ENCODE data around the gene SMPDL3B.

Gene SMPDL3B

DNA sequence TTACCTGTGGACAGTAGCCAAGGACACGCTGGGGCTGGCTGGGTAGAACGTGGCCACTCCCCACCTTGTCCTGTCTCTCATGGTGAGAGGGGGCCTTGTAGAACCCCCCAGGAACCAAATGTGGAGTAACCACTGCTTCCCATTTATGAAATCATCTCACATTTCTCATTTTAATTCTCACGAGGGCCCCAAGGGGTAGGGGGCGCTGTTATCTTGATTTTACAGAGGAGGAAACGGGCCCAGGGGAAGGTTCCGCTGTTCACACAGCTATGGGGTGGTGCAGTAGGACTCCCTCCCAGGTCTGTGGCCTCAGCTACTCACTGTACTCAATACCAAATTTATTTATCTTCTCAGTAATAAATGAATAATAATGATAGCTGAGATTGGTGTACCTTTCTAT lies 5.5 kb downstream of the SMPDL3B start:
- no peak for DNase-seq (ENCODE audit: extremely low read depth, low read depth)
- H3K4me3 ChIP-seq (replicated peaks; ENCODE audit: low read depth, low read length): no peak overlapping the region
- TF ChIP-seq, protein P1, sequence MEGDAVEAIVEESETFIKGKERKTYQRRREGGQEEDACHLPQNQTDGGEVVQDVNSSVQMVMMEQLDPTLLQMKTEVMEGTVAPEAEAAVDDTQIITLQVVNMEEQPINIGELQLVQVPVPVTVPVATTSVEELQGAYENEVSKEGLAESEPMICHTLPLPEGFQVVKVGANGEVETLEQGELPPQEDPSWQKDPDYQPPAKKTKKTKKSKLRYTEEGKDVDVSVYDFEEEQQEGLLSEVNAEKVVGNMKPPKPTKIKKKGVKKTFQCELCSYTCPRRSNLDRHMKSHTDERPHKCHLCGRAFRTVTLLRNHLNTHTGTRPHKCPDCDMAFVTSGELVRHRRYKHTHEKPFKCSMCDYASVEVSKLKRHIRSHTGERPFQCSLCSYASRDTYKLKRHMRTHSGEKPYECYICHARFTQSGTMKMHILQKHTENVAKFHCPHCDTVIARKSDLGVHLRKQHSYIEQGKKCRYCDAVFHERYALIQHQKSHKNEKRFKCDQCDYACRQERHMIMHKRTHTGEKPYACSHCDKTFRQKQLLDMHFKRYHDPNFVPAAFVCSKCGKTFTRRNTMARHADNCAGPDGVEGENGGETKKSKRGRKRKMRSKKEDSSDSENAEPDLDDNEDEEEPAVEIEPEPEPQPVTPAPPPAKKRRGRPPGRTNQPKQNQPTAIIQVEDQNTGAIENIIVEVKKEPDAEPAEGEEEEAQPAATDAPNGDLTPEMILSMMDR (IDR thresholded peaks at IDR 0.05; ENCODE audit: low read depth, low read length, missing control alignments): peak; percentile 53

DNA sequence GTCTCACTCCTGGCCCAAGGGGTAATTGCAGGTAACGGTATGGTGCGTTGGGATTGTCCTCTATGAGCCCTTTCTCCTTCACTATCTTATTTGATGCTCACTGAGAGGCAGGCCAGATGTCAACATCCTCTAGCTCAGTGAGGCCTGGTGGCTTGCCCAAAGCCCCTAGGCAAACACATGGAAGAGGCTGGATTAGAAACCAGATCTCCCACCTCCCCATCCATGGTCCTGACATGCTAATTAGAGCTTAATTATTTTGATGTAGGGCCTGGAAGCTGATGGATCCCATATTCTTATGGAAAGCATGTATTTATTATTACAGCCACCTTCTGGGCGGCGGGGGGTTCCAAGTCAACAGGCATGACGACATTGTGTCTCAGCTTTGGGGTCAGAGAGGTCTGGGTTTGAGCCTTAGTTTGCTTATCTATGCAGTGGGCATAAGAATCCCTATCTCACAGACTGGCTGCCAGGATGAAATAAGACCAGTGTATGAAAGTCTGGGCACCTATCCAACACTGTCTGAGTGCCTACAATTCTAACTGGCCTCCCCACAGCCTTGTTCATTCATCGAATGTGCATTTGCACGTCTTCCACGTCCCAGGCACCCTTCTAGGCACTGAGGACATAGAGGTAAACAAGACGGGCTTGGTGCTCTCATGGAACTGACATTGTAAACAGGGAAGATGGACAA lies 6.2 kb downstream of the SMPDL3B start:
- TF ChIP-seq, protein P1 (IDR thresholded peaks at IDR 0.05; ENCODE audit: low read depth, low read length, missing control alignments): no peak
- no peak for DNase-seq (ENCODE audit: extremely low read depth, low read depth)
- no peak overlapping the region for H3K4me3 ChIP-seq (replicated peaks; ENCODE audit: low read depth, low read length)

DNA sequence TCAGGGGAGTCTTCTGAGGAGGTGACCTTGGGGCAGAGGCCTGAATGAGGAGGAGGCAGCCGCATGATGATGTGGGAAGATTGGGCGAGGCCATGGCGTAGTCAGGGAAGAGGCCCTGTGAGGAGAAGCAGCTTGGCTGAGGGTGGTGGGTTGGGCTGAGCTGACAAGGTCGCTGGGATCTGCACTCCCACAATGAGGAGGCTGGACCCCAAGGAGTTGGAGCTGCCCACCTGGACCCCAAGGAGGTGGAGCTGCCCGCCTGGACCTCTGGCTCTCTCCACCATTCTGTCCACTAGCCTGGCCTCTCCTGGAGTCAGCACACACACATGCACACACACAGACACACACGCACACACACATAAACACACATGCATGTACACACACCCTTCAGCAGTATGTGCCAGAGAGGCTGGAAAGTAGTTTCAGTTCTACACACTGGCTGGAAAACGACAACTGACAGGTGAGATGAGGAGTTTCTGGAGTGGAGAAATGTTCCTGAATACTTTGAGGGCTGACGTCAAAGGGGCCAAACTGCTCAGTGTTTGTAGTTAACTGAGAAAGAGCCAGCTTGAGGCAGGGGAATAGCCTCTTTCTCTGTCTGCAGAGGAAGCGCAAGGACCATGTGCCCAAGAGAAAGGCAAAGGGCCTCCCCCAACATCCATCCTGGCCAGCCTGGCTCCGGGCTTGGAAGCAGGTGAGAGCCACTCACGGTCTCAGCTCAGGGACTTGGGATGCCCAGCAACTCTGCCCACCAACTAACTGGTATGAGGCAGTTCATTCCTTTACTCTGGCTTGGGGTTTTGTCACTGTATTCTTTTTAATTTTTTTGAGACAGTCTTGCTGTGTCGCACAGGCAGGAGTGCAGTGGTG lies 7.1 kb downstream of the SMPDL3B start:
- no peak overlapping the region for H3K4me3 ChIP-seq (replicated peaks; ENCODE audit: low read depth, low read length)
- TF ChIP-seq, protein P1 (IDR thresholded peaks at IDR 0.05; ENCODE audit: low read depth, low read length, missing control alignments): no peak
- no peak for DNase-seq (ENCODE audit: extremely low read depth, low read depth)

DNA sequence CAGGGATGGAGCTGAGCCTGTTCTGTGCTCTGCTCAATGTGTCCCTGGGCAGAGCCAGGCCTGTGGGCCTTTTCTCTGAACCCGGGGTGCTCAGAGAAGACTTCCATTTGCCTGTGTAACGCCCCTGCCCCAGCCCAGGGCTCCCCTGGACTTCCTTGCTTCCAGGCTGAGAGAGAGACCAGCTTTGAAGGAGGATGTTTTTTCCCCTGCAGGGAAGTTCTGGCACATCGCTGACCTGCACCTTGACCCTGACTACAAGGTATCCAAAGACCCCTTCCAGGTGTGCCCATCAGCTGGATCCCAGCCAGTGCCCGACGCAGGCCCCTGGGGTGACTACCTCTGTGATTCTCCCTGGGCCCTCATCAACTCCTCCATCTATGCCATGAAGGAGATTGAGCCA lies 10.2 kb downstream of the SMPDL3B start:
- TF ChIP-seq, protein P1 (IDR thresholded peaks at IDR 0.05; ENCODE audit: low read depth, low read length, missing control alignments): no peak
- no peak for DNase-seq (ENCODE audit: extremely low read depth, low read depth)
- no peak overlapping the region for H3K4me3 ChIP-seq (replicated peaks; ENCODE audit: low read depth, low read length)

DNA sequence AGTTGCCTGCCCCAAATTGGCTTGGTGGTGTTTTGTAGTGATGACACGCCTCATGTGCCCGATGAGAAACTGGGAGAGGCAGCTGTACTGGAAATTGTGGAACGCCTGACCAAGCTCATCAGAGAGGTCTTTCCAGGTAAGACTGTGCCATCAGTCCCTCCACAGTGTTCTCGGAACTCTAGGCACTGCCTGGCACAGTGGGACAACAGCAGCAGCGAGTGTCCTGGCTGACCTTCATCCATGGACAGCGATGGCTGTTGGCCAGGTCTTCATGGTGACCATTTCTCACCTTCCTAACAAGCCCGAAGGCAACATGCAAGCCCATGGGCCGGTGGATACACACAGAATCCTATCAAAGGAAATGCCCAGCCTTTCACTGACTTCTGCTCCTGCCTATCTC lies 14.2 kb downstream of the SMPDL3B start:
- no peak overlapping the region for H3K4me3 ChIP-seq (replicated peaks; ENCODE audit: low read depth, low read length)
- TF ChIP-seq, protein P1 (IDR thresholded peaks at IDR 0.05; ENCODE audit: low read depth, low read length, missing control alignments): no peak
- no peak for DNase-seq (ENCODE audit: extremely low read depth, low read depth)

DNA sequence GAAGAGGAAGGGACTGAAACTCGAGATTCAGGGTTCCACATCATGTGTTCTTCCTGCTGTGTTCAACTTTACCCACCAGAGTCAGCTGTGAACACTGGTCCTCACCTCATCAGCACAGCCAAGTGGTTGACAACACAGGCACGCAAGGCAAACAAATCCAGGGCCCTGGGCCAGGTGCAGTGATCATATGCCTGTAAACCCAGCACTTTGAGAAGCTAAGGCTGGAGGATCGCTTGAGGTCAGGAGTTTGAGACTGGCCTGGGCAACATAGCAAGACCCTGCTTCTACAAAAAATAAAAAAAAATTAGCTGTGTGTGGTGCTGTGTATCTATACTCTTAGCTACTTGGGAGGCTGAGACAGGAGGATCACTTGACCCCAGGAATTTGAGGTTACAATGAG lies 16.6 kb downstream of the SMPDL3B start:
- TF ChIP-seq, protein P1 (IDR thresholded peaks at IDR 0.05; ENCODE audit: low read depth, low read length, missing control alignments): no peak
- no peak overlapping the region for H3K4me3 ChIP-seq (replicated peaks; ENCODE audit: low read depth, low read length)
- DNase-seq (ENCODE audit: extremely low read depth, low read depth): no peak

Measured in HFF-Myc (cell line).